Measurements from ENCODE around the gene RAPGEF2. TPM values are rescaled to one million over a fixed set of nuclear protein-coding genes. Genes with fewer than 3 reads are reported as not detected.

The RAPGEF2 gene
- total RNA-seq, 1 donor from 2014 or later = 32.4 TPM

- DNase-seq (ENCODE audit: extremely low spot score in 2 of 2) = no peak
- Histone ChIP-seq H3K27me3 (no peaks in the 10 kb centered on the region), H3K36me3 (no peaks in the 10 kb centered on the region), H3K9me3 (no peaks in the 10 kb centered on the region), H3K4me3 (no peak overlapping the region), H3K4me1 (peaks cover 43% of the 10 kb centered on the region), H3K27ac (no peak overlapping the region)
- TF ChIP-seq POLR2AphosphoS5 (IDR thresholded peaks at IDR 0.05; ENCODE audit: insufficient read depth in 1 of 2, low read depth in 1 of 2) = no peak
- no peak for TF ChIP-seq CTCF (IDR thresholded peaks at IDR 0.05)
- no peak for TF ChIP-seq POLR2A (IDR thresholded peaks at IDR 0.05)
- intact Hi-C loops (cut with DNase I) = no loop called here
Measured at GRCh38 chr4:159162576-159162975, 59.7 kb downstream of the RAPGEF2 start.

- no peak for DNase-seq (ENCODE audit: extremely low spot score in 2 of 2)
- TF ChIP-seq POLR2A (IDR thresholded peaks at IDR 0.05) = no peak
- H3K27ac ChIP-seq = no peak overlapping the region
- intact Hi-C loops (cut with DNase I) = no loop called here
- no peaks in the 10 kb centered on the region for H3K27me3 ChIP-seq
- H3K4me1 ChIP-seq = peaks cover 39% of the 10 kb centered on the region
- H3K4me3 ChIP-seq = no peak overlapping the region
- H3K9me3 ChIP-seq = no peaks in the 10 kb centered on the region
- H3K36me3 ChIP-seq = no peaks in the 10 kb centered on the region
Measured at GRCh38 chr4:159163521-159163920, 60.6 kb downstream of the RAPGEF2 start.

- intact Hi-C loops (cut with DNase I) = loop anchor here (10.0 kb wide), 2 partner anchors 315 to 445 kb away; partner anchors contain the start of gene PPID
- TF ChIP-seq CTCF (IDR thresholded peaks at IDR 0.05) = no peak
- TF ChIP-seq POLR2A (IDR thresholded peaks at IDR 0.05) = no peak
- no peak for TF ChIP-seq POLR2AphosphoS5 (IDR thresholded peaks at IDR 0.05; ENCODE audit: insufficient read depth in 1 of 2, low read depth in 1 of 2)
Measured at GRCh38 chr4:159169404-159170302, 66.8 kb downstream of the RAPGEF2 start.

GRCh38 chr4:159171287-159171686 lies 68.4 kb downstream of the RAPGEF2 start:
- TF ChIP-seq POLR2A (IDR thresholded peaks at IDR 0.05) (no peak), CTCF (IDR thresholded peaks at IDR 0.05) (no peak), POLR2AphosphoS5 (IDR thresholded peaks at IDR 0.05; ENCODE audit: insufficient read depth in 1 of 2, low read depth in 1 of 2) (no peak)
- Histone ChIP-seq H3K36me3 (no peaks in the 10 kb centered on the region), H3K4me1 (peaks cover 14% of the 10 kb centered on the region), H3K27me3 (no peaks in the 10 kb centered on the region), H3K27ac (no peak overlapping the region), H3K4me3 (no peak overlapping the region), H3K9me3 (no peaks in the 10 kb centered on the region)
- intact Hi-C loops (cut with DNase I) = loop anchor here (10.0 kb wide), 2 partner anchors 316 to 446 kb away; partner anchors contain the start of gene PPID
- no peak for DNase-seq (ENCODE audit: extremely low spot score in 2 of 2)

More at GRCh38 chr4:159169404-159170302, 66.8 kb downstream of the RAPGEF2 start:
- no peaks in the 10 kb centered on the region for H3K9me3 ChIP-seq
- no peak overlapping the region for H3K27ac ChIP-seq
- H3K4me1 ChIP-seq = peaks cover 10% of the 10 kb centered on the region
- DNase-seq (ENCODE audit: extremely low spot score in 2 of 2) = no peak
- no peaks in the 10 kb centered on the region for H3K27me3 ChIP-seq
- no peaks in the 10 kb centered on the region for H3K36me3 ChIP-seq
- no peak overlapping the region for H3K4me3 ChIP-seq

GRCh38 chr4:159173886-159174285 lies 71.0 kb downstream of the RAPGEF2 start:
- intact Hi-C loops (cut with DNase I) = loop anchor here (10.0 kb wide), 2 partner anchors 319 to 449 kb away; partner anchors contain the start of gene PPID
- no peak overlapping the region for H3K27ac ChIP-seq
- no peak for DNase-seq (ENCODE audit: extremely low spot score in 2 of 2)
- H3K27me3 ChIP-seq = no peaks in the 10 kb centered on the region
- H3K4me3 ChIP-seq = no peak overlapping the region
- H3K9me3 ChIP-seq = no peaks in the 10 kb centered on the region
- H3K36me3 ChIP-seq = no peaks in the 10 kb centered on the region
- TF ChIP-seq CTCF (IDR thresholded peaks at IDR 0.05) (no peak), POLR2AphosphoS5 (IDR thresholded peaks at IDR 0.05; ENCODE audit: insufficient read depth in 1 of 2, low read depth in 1 of 2) (no peak), POLR2A (IDR thresholded peaks at IDR 0.05) (no peak)
- peaks cover 24% of the 10 kb centered on the region for H3K4me1 ChIP-seq
